ENCODE data around the gene ADAMTSL3.
A peak's percentile ranks its signal among the peaks of the same experiment; 100 is the strongest.
"Not testable (repeated sequence)": the region's sequence is repeated elsewhere in the genome, so short reads cannot be mapped to it uniquely, and the experiment has no call there.

Gene ADAMTSL3

GRCh38 chr15:84034578-84035398 lies 380.9 kb downstream of the ADAMTSL3 start:
- TF ChIP-seq CTCF (IDR thresholded peaks at IDR 0.05; ENCODE audit: low read depth, low read length) (peak; percentile 74), EZH2phosphoT487 (IDR thresholded peaks at IDR 0.05; ENCODE audit: low read depth) (no peak)
- Histone ChIP-seq H3K36me3 (replicated peaks; ENCODE audit: low read depth, low read length) (no peaks in the 10 kb centered on the region), H3K4me2 (ENCODE audit: low read length) (no peak overlapping the region), H3K4me1 (ENCODE audit: low read length) (no peaks in the 10 kb centered on the region), H3K27me3 (ENCODE audit: low read depth, low read length) (peaks cover 40% of the 10 kb centered on the region), H4K20me1 (ENCODE audit: insufficient read depth, low read length) (no peaks in the 10 kb centered on the region), H3K27ac (ENCODE audit: low read length) (no peak overlapping the region), H3K9ac (ENCODE audit: low read length) (no peak overlapping the region), H3K4me3 (ENCODE audit: low read length) (no peak overlapping the region), H2AFZ (ENCODE audit: low read depth, low read length) (no peak overlapping the region), H3K79me2 (ENCODE audit: low read length) (no peaks in the 10 kb centered on the region), H3K9me3 (ENCODE audit: insufficient read depth, low read length) (no peaks in the 10 kb centered on the region)

GRCh38 chr15:84035399-84035766 lies 381.5 kb downstream of the ADAMTSL3 start:
- no peaks in the 10 kb centered on the region for H3K79me2 ChIP-seq (ENCODE audit: low read length)
- peaks cover 45% of the 10 kb centered on the region for H3K27me3 ChIP-seq (ENCODE audit: low read depth, low read length)
- H4K20me1 ChIP-seq (ENCODE audit: insufficient read depth, low read length) = no peaks in the 10 kb centered on the region
- H3K4me1 ChIP-seq (ENCODE audit: low read length) = no peaks in the 10 kb centered on the region
- no peaks in the 10 kb centered on the region for H3K9me3 ChIP-seq (ENCODE audit: insufficient read depth, low read length)
- H3K36me3 ChIP-seq (replicated peaks; ENCODE audit: low read depth, low read length) = no peaks in the 10 kb centered on the region
- H3K4me3 ChIP-seq (ENCODE audit: low read length) = no peak overlapping the region
- no peak overlapping the region for H3K27ac ChIP-seq (ENCODE audit: low read length)
- H3K4me2 ChIP-seq (ENCODE audit: low read length) = no peak overlapping the region
- no peak overlapping the region for H3K9ac ChIP-seq (ENCODE audit: low read length)
- no peak overlapping the region for H2AFZ ChIP-seq (ENCODE audit: low read depth, low read length)
- TF ChIP-seq EZH2phosphoT487 (IDR thresholded peaks at IDR 0.05; ENCODE audit: low read depth) (no peak), CTCF (IDR thresholded peaks at IDR 0.05; ENCODE audit: low read depth, low read length) (peak; percentile 73)

- H3K79me2 ChIP-seq (ENCODE audit: low read length) = no peaks in the 10 kb centered on the region
These were observed 383.4 kb downstream of the ADAMTSL3 start for GRCh38 chr15:84037301-84037700.

GRCh38 chr15:84042434-84043056 lies 388.6 kb downstream of the ADAMTSL3 start:
- not testable (repeated sequence) for H2AFZ ChIP-seq (ENCODE audit: low read depth, low read length); H4K20me1 ChIP-seq (ENCODE audit: insufficient read depth, low read length); H3K27ac ChIP-seq (ENCODE audit: low read length); H3K9me3 ChIP-seq (ENCODE audit: insufficient read depth, low read length); H3K4me3 ChIP-seq (ENCODE audit: low read length); H3K36me3 ChIP-seq (replicated peaks; ENCODE audit: low read depth, low read length); H3K9ac ChIP-seq (ENCODE audit: low read length); H3K4me2 ChIP-seq (ENCODE audit: low read length); H3K79me2 ChIP-seq (ENCODE audit: low read length); H3K4me1 ChIP-seq (ENCODE audit: low read length)
- H3K27me3 ChIP-seq (ENCODE audit: low read depth, low read length) = peaks cover 17% of the 10 kb centered on the region

More at GRCh38 chr15:84037301-84037700, 383.4 kb downstream of the ADAMTSL3 start:
- no peaks in the 10 kb centered on the region for H4K20me1 ChIP-seq (ENCODE audit: insufficient read depth, low read length)
- no peak overlapping the region for H2AFZ ChIP-seq (ENCODE audit: low read depth, low read length)
- peaks cover 32% of the 10 kb centered on the region for H3K27me3 ChIP-seq (ENCODE audit: low read depth, low read length)
- TF ChIP-seq CTCF (IDR thresholded peaks at IDR 0.05; ENCODE audit: low read depth, low read length) (no peak), EZH2phosphoT487 (IDR thresholded peaks at IDR 0.05; ENCODE audit: low read depth) (no peak)
- no peaks in the 10 kb centered on the region for H3K36me3 ChIP-seq (replicated peaks; ENCODE audit: low read depth, low read length)
- no peak overlapping the region for H3K27ac ChIP-seq (ENCODE audit: low read length)
- H3K9ac ChIP-seq (ENCODE audit: low read length) = no peak overlapping the region
- no peak overlapping the region for H3K4me3 ChIP-seq (ENCODE audit: low read length)
- no peaks in the 10 kb centered on the region for H3K9me3 ChIP-seq (ENCODE audit: insufficient read depth, low read length)
- H3K4me1 ChIP-seq (ENCODE audit: low read length) = no peaks in the 10 kb centered on the region
- no peak overlapping the region for H3K4me2 ChIP-seq (ENCODE audit: low read length)
